RCC 7860 (cell line): ENCODE results near the gene ASXL3.

Experiments
- DNase-seq: peaks from one replicate; pipeline ENCODE4 v3.0.0-alpha.2; 2015; ENCODE audit warnings: low spot score
- FAIRE-seq: peaks from 2 replicates; lab custom pipeline; 2012; peaks lifted over from hg19 to GRCh38; lab: Jason Lieb, UNC

ASXL3 gene

GRCh38 chr18:33577685-33578517 lies at the start of gene ASXL3:
TSS of gene ASXL3 (plus strand) at chr18:33578219. CDS start at chr18:33578632, 413 bp downstream.
- no peak for FAIRE-seq
- no peak for DNase-seq

GRCh38 chr18:33532978-33533377 lies 45.0 kb upstream of the ASXL3 start:
- FAIRE-seq (no peak), DNase-seq (no peak)

GRCh38 chr18:33536904-33537303 lies 41.1 kb upstream of the ASXL3 start:
- DNase-seq (no peak), FAIRE-seq (no peak)

- no peak for FAIRE-seq
- no peak for DNase-seq
These were observed 39.5 kb upstream of the ASXL3 start for GRCh38 chr18:33538418-33539042.

- FAIRE-seq (no peak), DNase-seq (no peak)
These were observed 37.6 kb upstream of the ASXL3 start for GRCh38 chr18:33540392-33540791.

GRCh38 chr18:33541316-33541715 lies 36.7 kb upstream of the ASXL3 start:
- no peak for DNase-seq
- no peak for FAIRE-seq

- DNase-seq (no peak), FAIRE-seq (no peak)
These were observed 21.2 kb upstream of the ASXL3 start for GRCh38 chr18:33556846-33557245.

GRCh38 chr18:33557706-33558105 lies 20.3 kb upstream of the ASXL3 start:
- no peak for FAIRE-seq

GRCh38 chr18:33558529-33558928 lies 19.5 kb upstream of the ASXL3 start:
- DNase-seq (no peak), FAIRE-seq (no peak)

More at GRCh38 chr18:33557706-33558105, 20.3 kb upstream of the ASXL3 start:
- no peak for DNase-seq

GRCh38 chr18:33560686-33561370 lies 17.2 kb upstream of the ASXL3 start:
- FAIRE-seq (no peak), DNase-seq (no peak)

GRCh38 chr18:33562741-33563140 lies 15.3 kb upstream of the ASXL3 start:
- FAIRE-seq (no peak), DNase-seq (no peak)

GRCh38 chr18:33567705-33568104 lies 10.3 kb upstream of the ASXL3 start:
- FAIRE-seq, result no peak

GRCh38 chr18:33571998-33572787 lies 5.8 kb upstream of the ASXL3 start:
- FAIRE-seq (no peak), DNase-seq (no peak)

More at GRCh38 chr18:33567705-33568104, 10.3 kb upstream of the ASXL3 start:
- no peak for DNase-seq

GRCh38 chr18:33573193-33573592 lies 4.8 kb upstream of the ASXL3 start:
- DNase-seq (no peak), FAIRE-seq (no peak)

- FAIRE-seq (no peak), DNase-seq (no peak)
These were observed 2.6 kb upstream of the ASXL3 start for GRCh38 chr18:33575451-33575850.

GRCh38 chr18:33576999-33577646 lies 896 bp upstream of the ASXL3 start:
- DNase-seq, result no peak
- no peak for FAIRE-seq

- DNase-seq (no peak), FAIRE-seq (no peak)
These were observed 714 bp downstream of the ASXL3 start for GRCh38 chr18:33578518-33579348.

GRCh38 chr18:33579349-33580215 lies 1.6 kb downstream of the ASXL3 start:
- no peak for DNase-seq
- FAIRE-seq, result no peak

GRCh38 chr18:33580546-33580945 lies 2.5 kb downstream of the ASXL3 start:
- DNase-seq, result no peak
- no peak for FAIRE-seq
